Naive B cell (primary cell): ENCODE data around the gene ARHGAP6. TPM values are rescaled to one million over a fixed set of nuclear protein-coding genes. Genes with fewer than 3 reads are reported as not detected.

Experiments
- ATAC-seq, 2 donors: fragments of 150-1000 bp; cut with Tn5 transposase; 2 replicates each; pipeline ENCODE4 v1.10.0; 2021; ENCODE audit warnings: low read depth in 2 of 2, mild to moderate bottlenecking in 2 of 2, moderate library complexity in 2 of 2
- DNase-seq: peaks from one replicate; pipeline ENCODE4 v3.0.0; 2022
- H3K27ac Mint-ChIP-seq, 6 donors: one replicate each; pipeline ENCODE4 v1.8.0; 2020 to 2022; ENCODE audit warnings: mild to moderate bottlenecking in 6 of 6, mixed read lengths in 6 of 6, moderate library complexity in 5 of 6, inconsistent platforms in 2 of 6
- H3K27me3 Mint-ChIP-seq, 3 donors: one replicate each; pipeline ENCODE4 v1.8.0; 2021 to 2022; ENCODE audit warnings: mixed read lengths in 3 of 3, mild to moderate bottlenecking in 1 of 3
- H3K36me3 Mint-ChIP-seq, 2 donors: one replicate each; pipeline ENCODE4 v1.8.0; 2020 to 2022; ENCODE audit warnings: mixed read lengths in 2 of 2, inconsistent platforms in 1 of 2, mild to moderate bottlenecking in 1 of 2
- H3K4me1 Mint-ChIP-seq, 3 donors: one replicate each; pipeline ENCODE4 v1.8.0; 2020 to 2022; ENCODE audit warnings: mixed read lengths in 3 of 3, inconsistent platforms in 1 of 3, mild to moderate bottlenecking in 1 of 3, moderate library complexity in 1 of 3
- H3K4me3 Mint-ChIP-seq, 8 donors: one replicate each; pipeline ENCODE4 v1.8.0; 2020 to 2022; ENCODE audit warnings: mild to moderate bottlenecking in 8 of 8, mixed read lengths in 8 of 8, moderate library complexity in 8 of 8, inconsistent platforms in 2 of 8
- H3K9me3 Mint-ChIP-seq, 7 donors: one replicate each; pipeline ENCODE4 v1.8.0; 2020 to 2022; ENCODE audit warnings: mixed read lengths in 7 of 7, mild to moderate bottlenecking in 5 of 7, inconsistent platforms in 2 of 7, moderate library complexity in 1 of 7
- polyA plus RNA-seq, 6 donors: library from polyadenylated mRNA; unstranded; fragments of 300-500 nt; fragmentation: Illumina TruSeq; gene quantifications; one replicate each; pipeline ENCODE4 v1.2.3, GENCODE V29; 2021; ENCODE audit warnings: low read depth in 6 of 6

Gene ARHGAP6
- polyA plus RNA-seq, 6 donors from 2014 or later, result 0.05 to 0.12 (median 0.09) TPM; not detected in 2

- H3K27ac Mint-ChIP-seq, result peak overlapping the region in 2 of 6 donors; percentile 65 to 84
Measured at GRCh38 chrX:11386812-11387211, 278.9 kb downstream of the ARHGAP6 start.

DNA sequence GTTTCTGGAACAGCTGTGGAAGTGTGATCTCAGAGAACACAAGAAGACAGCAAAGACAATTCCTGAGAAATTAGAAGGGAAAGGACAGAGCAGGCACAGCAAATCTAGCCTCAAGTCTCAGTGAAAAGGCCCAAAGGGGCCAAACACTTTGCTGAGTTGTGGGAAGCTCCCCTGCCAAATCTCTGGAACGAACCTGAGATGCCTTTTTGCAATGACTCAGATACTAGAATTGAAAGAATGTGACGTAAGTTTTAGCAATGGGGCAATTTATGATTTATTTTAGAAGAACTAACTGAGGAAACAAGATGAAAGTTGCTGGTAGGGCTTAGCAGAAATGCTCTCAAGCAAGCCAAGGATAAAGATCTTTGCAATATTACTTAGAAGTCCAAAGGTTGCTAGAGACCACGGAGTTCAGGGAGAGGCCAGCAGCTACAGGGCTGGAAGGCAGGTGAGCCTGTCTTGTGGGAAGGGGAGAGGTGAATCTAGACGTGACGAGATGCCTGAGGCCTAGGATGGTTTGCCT is 279.7 kb downstream of the ARHGAP6 start:
- Mint-ChIP-seq H3K27me3 (no peaks in the 10 kb centered on the region), H3K4me3 (no peak overlapping the region), H3K9me3 (peaks cover 0 to 12% (median 0%) of the 10 kb centered on the region in 7 donors), H3K27ac (peak overlapping the region in 1 of 6 donors; percentile 49), H3K4me1 (peaks cover 7 to 16% (median 8%) of the 10 kb centered on the region in 3 donors), H3K36me3 (no peaks in the 10 kb centered on the region)
- DNase-seq (no peak), ATAC-seq (no peak)

More at GRCh38 chrX:11386812-11387211, 278.9 kb downstream of the ARHGAP6 start:
- ATAC-seq (no peak), DNase-seq (no peak)
- peaks cover 3 to 10% (median 6%) of the 10 kb centered on the region in 3 donors for H3K4me1 Mint-ChIP-seq
- no peaks in the 10 kb centered on the region for H3K27me3 Mint-ChIP-seq
- H3K4me3 Mint-ChIP-seq, result no peak overlapping the region
- peaks cover 0 to 16% (median 0%) of the 10 kb centered on the region in 7 donors for H3K9me3 Mint-ChIP-seq
- no peaks in the 10 kb centered on the region for H3K36me3 Mint-ChIP-seq

GRCh38 chrX:11382930-11383329 is 282.8 kb downstream of the ARHGAP6 start:
- peaks cover 7 to 16% (median 8%) of the 10 kb centered on the region in 3 donors for H3K4me1 Mint-ChIP-seq
- no peaks in the 10 kb centered on the region for H3K27me3 Mint-ChIP-seq
- H3K4me3 Mint-ChIP-seq, result no peak overlapping the region
- peaks cover 0 to 7% (median 0%) of the 10 kb centered on the region in 7 donors for H3K9me3 Mint-ChIP-seq
- no peaks in the 10 kb centered on the region for H3K36me3 Mint-ChIP-seq
- DNase-seq (no peak), ATAC-seq (no peak)
- H3K27ac Mint-ChIP-seq, result no peak overlapping the region

DNA sequence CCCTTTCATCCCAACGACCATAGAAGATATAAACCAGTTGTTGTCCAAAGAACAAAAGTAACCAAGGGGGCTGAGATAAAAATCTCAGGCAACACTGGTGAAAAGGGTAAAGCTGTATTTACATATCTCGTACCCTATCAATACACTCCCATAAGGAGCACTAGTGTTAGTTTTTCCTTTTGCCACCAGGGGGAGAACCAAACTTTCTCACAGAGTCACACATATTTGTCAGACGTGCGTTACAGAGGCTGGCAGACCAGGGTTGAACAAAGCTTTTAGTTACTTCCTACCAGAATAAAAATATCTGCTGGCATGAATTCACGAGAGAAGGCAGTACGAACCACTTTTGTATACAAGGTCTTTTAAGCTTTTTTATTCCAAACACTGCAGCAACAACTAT is 284.3 kb downstream of the ARHGAP6 start:
- no peak overlapping the region for H3K4me3 Mint-ChIP-seq
- H3K27ac Mint-ChIP-seq, result no peak overlapping the region
- ATAC-seq (peak; percentile 86 to 88), DNase-seq (peak; percentile 35)
- peaks cover 0 to 7% (median 0%) of the 10 kb centered on the region in 7 donors for H3K9me3 Mint-ChIP-seq
- H3K4me1 Mint-ChIP-seq, result peaks cover 7 to 12% (median 8%) of the 10 kb centered on the region in 3 donors
- peaks cover 0 to 3% (median 0%) of the 10 kb centered on the region in 3 donors for H3K27me3 Mint-ChIP-seq
- no peaks in the 10 kb centered on the region for H3K36me3 Mint-ChIP-seq

- Mint-ChIP-seq H3K9me3 (peaks cover 0 to 7% (median 4%) of the 10 kb centered on the region in 7 donors), H3K27ac (no peak overlapping the region), H3K4me1 (peaks cover 4 to 7% (median 5%) of the 10 kb centered on the region in 3 donors), H3K4me3 (no peak overlapping the region), H3K27me3 (peaks cover 0 to 3% (median 0%) of the 10 kb centered on the region in 3 donors), H3K36me3 (no peaks in the 10 kb centered on the region)
- ATAC-seq (no peak), DNase-seq (no peak)
Measured at GRCh38 chrX:11380187-11380844, 285.4 kb downstream of the ARHGAP6 start.

DNA sequence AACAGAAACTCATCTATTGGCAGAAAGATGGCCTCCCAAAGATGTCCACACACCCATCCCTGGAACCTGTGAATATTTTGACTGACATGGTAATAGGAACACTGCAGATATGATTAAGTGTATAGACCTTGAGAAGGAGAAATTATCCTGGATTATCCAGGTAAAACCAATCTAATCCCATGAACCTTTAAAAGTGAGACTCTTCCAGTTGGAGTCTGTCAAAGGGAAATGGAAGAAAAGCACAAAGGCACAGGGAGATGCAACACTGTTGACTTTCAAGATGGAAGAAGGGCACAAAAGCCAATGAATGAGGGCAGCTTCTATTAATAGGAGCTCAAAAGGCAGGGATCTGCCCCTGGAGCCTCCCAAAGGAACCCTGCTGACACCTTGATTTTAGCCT is 289.6 kb downstream of the ARHGAP6 start:
- Mint-ChIP-seq H3K4me1 (no peaks in the 10 kb centered on the region), H3K27ac (no peak overlapping the region), H3K27me3 (peaks cover 0 to 3% (median 0%) of the 10 kb centered on the region in 3 donors), H3K9me3 (peaks cover 0 to 7% (median 4%) of the 10 kb centered on the region in 7 donors), H3K4me3 (no peak overlapping the region), H3K36me3 (no peaks in the 10 kb centered on the region)
- no peak for DNase-seq
- no peak for ATAC-seq

- no peaks in the 10 kb centered on the region for H3K36me3 Mint-ChIP-seq
- H3K4me3 Mint-ChIP-seq, result no peak overlapping the region
- ATAC-seq (no peak), DNase-seq (no peak)
- no peaks in the 10 kb centered on the region for H3K4me1 Mint-ChIP-seq
- H3K9me3 Mint-ChIP-seq, result peaks cover 0 to 7% (median 4%) of the 10 kb centered on the region in 7 donors
- peak overlapping the region in 1 of 6 donors; percentile 3 for H3K27ac Mint-ChIP-seq
- peaks cover 0 to 3% (median 0%) of the 10 kb centered on the region in 3 donors for H3K27me3 Mint-ChIP-seq
Measured at GRCh38 chrX:11375614-11376119, 290.1 kb downstream of the ARHGAP6 start.

DNA sequence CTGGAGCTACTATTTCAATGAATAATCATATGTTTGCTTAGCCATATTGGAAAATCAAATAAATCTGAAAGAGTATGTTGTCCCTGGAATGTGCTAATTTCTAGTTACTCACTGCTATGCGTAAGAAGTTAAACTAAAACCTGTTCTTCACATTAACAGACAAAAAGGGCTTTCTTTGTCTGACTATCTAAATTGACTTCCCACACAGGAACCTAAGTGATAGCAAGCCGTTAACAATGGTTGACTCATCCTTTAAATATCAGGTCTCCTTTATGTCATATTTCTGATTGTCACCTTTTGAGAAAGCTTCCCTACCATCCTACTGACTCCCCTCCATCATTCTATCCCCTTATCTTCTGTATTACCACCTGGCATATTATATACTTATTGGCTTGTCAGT is 291.1 kb downstream of the ARHGAP6 start:
- H3K4me3 Mint-ChIP-seq, result no peak overlapping the region
- peaks cover 0 to 3% (median 0%) of the 10 kb centered on the region in 3 donors for H3K27me3 Mint-ChIP-seq
- no peak for DNase-seq
- no peaks in the 10 kb centered on the region for H3K36me3 Mint-ChIP-seq
- H3K4me1 Mint-ChIP-seq, result no peaks in the 10 kb centered on the region
- H3K27ac Mint-ChIP-seq, result no peak overlapping the region
- no peak for ATAC-seq
- peaks cover 0 to 7% (median 4%) of the 10 kb centered on the region in 7 donors for H3K9me3 Mint-ChIP-seq

- DNase-seq (no peak), ATAC-seq (no peak)
- H3K4me1 Mint-ChIP-seq, result peaks cover 0 to 4% (median 0%) of the 10 kb centered on the region in 3 donors
- H3K27me3 Mint-ChIP-seq, result no peaks in the 10 kb centered on the region
- no peaks in the 10 kb centered on the region for H3K36me3 Mint-ChIP-seq
- H3K27ac Mint-ChIP-seq, result no peak overlapping the region
- H3K9me3 Mint-ChIP-seq, result peaks cover 0 to 7% (median 2%) of the 10 kb centered on the region in 7 donors
- no peak overlapping the region for H3K4me3 Mint-ChIP-seq
Measured at GRCh38 chrX:11371106-11371505, 294.6 kb downstream of the ARHGAP6 start.

- DNase-seq (no peak), ATAC-seq (no peak)
- Mint-ChIP-seq H3K27ac (no peak overlapping the region), H3K36me3 (peaks cover 0 to 7% of the 10 kb centered on the region in 2 donors), H3K27me3 (no peaks in the 10 kb centered on the region), H3K4me3 (no peak overlapping the region), H3K9me3 (peaks cover 0 to 22% (median 8%) of the 10 kb centered on the region in 7 donors), H3K4me1 (peaks cover 6 to 19% (median 12%) of the 10 kb centered on the region in 3 donors)
Measured at GRCh38 chrX:11367609-11368430, 297.9 kb downstream of the ARHGAP6 start.

DNA sequence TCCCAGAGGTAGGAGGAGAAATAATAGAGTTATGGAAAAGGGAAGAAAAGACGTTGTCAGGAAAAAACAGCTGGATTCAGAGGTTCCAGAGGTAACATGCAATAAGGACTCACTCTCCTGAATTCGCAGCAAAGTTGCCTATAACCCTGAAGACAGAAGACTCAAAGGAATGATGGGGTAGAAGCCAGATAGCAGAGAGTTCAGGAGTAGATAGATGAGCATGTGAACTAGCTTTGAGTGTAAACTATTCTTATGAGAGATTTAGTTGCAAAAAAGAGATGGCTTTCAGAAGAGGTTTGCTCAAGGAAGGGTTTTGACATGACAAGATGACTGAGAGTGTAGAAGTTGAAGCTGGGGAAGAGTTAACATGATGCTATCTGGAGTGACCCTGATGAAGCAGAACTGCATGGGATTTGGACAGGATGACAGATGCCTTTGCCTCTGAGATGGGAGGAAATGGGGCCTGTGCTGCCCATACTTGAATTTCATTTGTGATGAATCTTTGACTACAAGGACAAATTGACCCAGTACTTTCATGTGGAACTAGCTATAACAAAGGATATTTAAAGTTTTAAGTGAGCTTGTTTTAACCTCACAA is 298.6 kb downstream of the ARHGAP6 start:
- DNase-seq (no peak), ATAC-seq (no peak)
- Mint-ChIP-seq H3K4me3 (no peak overlapping the region), H3K27ac (no peak overlapping the region), H3K9me3 (peaks cover 0 to 22% (median 8%) of the 10 kb centered on the region in 7 donors), H3K27me3 (no peaks in the 10 kb centered on the region), H3K36me3 (peaks cover 0 to 7% of the 10 kb centered on the region in 2 donors), H3K4me1 (peaks cover 6 to 24% (median 12%) of the 10 kb centered on the region in 3 donors)

DNA sequence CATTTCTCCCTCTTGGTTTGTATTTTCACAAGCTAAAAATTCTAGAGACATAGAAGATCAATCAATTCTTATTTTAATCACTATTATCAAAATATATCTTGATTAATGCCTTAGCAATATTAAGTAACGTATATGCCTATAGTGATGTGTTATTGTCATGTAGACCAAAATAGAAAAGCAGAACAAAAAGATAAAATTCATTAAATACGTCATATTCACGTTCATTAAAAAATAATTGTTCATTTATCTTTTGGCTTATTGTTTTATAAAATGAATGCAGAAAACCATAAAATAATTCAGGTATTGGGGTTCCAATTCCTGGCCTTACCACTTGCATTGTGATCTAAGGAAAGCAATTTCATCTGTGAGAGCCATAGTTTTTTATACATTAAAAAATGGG is 300.3 kb downstream of the ARHGAP6 start:
- H3K27ac Mint-ChIP-seq, result no peak overlapping the region
- peaks cover 6 to 24% (median 12%) of the 10 kb centered on the region in 3 donors for H3K4me1 Mint-ChIP-seq
- peaks cover 0 to 22% (median 10%) of the 10 kb centered on the region in 7 donors for H3K9me3 Mint-ChIP-seq
- DNase-seq (no peak), ATAC-seq (no peak)
- H3K27me3 Mint-ChIP-seq, result no peaks in the 10 kb centered on the region
- H3K4me3 Mint-ChIP-seq, result no peak overlapping the region
- peaks cover 0 to 7% of the 10 kb centered on the region in 2 donors for H3K36me3 Mint-ChIP-seq

DNA sequence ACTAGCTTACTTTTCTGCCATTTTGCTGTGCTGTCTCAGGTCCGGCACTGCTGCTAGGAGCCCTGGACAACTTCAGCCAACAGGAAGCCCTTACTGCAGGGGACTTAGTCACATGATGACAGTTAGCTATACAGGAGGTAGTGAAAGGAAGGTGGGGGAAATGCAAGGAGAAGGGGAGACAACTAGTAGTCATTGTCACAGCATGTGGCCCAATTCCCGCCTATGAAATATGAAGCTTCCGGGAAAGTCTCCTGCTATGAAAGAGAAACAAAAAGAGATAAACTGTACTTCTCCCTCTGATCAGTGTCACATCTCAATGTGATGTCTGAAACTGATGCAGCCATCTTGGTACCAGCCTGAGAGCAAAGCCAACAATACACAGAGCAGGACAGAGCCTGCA is 300.9 kb downstream of the ARHGAP6 start:
- Mint-ChIP-seq H3K4me3 (peak overlapping the region in 1 of 8 donors; percentile 70), H3K9me3 (peaks cover 0 to 22% (median 10%) of the 10 kb centered on the region in 7 donors), H3K36me3 (peaks cover 0 to 7% of the 10 kb centered on the region in 2 donors), H3K4me1 (peaks cover 6 to 24% (median 12%) of the 10 kb centered on the region in 3 donors), H3K27me3 (no peaks in the 10 kb centered on the region), H3K27ac (peak overlapping the region in 1 of 6 donors; percentile 39)
- no peak for DNase-seq
- no peak for ATAC-seq
